Body of pancreas (tissue), 4 donors: ENCODE measurements around the gene CCL20.

Source experiments
- POLR2A ChIP-seq, 3 donors: fragments of 450-650 bp; IDR thresholded peaks; one replicate each; pipeline ENCODE4 v1.6.1; 2016; ENCODE audit warnings: antibody characterized with exemption in 3 of 3, mild to moderate bottlenecking in 2 of 3
- TF ChIP-seq, protein P1 (sequence below), 7 experiments: fragments of 450-650 bp in 4 of 7; fragments of 200-600 bp in 3 of 7; sonication (generic) in 3 of 7; IDR thresholded peaks; one replicate each; pipeline ENCODE4 v1.5.1; 2016 to 2019; ENCODE audit warnings: antibody characterized with exemption in 7 of 7

- TF ChIP-seq, protein P1, sequence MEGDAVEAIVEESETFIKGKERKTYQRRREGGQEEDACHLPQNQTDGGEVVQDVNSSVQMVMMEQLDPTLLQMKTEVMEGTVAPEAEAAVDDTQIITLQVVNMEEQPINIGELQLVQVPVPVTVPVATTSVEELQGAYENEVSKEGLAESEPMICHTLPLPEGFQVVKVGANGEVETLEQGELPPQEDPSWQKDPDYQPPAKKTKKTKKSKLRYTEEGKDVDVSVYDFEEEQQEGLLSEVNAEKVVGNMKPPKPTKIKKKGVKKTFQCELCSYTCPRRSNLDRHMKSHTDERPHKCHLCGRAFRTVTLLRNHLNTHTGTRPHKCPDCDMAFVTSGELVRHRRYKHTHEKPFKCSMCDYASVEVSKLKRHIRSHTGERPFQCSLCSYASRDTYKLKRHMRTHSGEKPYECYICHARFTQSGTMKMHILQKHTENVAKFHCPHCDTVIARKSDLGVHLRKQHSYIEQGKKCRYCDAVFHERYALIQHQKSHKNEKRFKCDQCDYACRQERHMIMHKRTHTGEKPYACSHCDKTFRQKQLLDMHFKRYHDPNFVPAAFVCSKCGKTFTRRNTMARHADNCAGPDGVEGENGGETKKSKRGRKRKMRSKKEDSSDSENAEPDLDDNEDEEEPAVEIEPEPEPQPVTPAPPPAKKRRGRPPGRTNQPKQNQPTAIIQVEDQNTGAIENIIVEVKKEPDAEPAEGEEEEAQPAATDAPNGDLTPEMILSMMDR (IDR thresholded peaks at IDR 0.05), result no peak
- no peak for TF ChIP-seq POLR2A (IDR thresholded peaks at IDR 0.05)
These were observed 34.5 kb downstream of the CCL20 start for GRCh38 chr2:227848146-227848545.
